HG02938 (cell line): Measurements from ENCODE around the gene LPCAT3.

Experiments used
- ATAC-seq: cut with Tn5 transposase; IDR thresholded peaks from one replicate; pipeline ENCODE4 v1.9.1; 2021; ENCODE audit warnings: mild to moderate bottlenecking, moderate library complexity; ENCODE audit not compliant: unreplicated experiment

The LPCAT3 gene

GRCh38 chr12:7001921-7002591 is 16.2 kb downstream of the LPCAT3 start:
- no peak for ATAC-seq

DNA sequence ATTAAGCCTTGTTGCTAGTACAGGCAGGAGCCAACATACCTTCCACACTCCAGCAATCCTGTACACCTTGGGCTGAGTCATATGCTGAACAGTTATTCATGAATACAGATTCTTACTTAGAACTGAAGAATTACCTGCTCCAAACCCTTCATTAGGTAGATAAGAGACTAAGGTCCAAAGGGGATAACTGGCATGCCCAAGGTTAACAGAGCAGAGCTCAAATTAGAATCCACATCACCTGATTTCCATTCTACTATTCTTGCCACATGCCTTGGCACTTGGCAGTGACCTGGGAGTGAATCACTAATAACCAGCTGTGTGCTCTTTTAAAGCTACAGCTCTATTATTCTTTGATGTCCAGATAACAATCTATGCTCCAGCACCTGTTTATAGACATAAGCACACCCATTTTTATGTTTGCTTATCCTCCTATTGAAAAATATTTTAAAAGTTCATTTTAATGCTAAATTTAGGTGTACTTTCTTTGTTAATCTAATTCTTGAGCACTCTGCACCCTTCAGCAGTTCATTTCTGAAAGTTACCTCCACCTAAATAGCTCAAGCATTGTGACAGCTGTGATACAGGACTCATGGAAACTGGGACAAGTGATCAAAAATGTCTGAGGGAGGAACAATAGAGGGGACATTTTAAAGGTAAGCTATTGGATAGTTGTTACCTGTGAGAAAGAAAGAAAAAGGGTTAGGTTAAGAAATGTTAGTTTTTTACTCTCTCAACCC is 19.4 kb downstream of the LPCAT3 start:
- ATAC-seq: no peak

DNA sequence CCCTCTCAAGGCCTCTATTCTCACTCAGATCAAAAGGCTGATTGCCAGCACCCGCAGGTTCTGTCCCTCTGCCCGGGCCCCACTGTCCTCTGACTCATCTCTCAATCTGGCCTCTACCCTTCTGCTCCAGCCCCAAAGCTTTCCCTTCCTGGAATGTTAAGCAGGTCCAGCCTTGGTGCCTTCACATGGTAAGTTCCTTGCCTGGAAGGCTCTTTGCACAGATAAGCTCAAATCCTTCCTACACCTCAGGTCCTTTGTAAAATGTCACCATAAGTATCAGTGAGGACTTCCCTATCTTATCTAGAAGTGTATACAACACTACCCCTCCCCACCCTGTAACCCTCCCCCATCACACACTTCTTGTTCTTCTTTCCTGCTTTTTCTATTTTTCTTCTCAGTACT is 22.2 kb downstream of the LPCAT3 start:
- no peak for ATAC-seq

GRCh38 chr12:6987956-6988553 is 30.2 kb downstream of the LPCAT3 start:
- ATAC-seq: no peak

DNA sequence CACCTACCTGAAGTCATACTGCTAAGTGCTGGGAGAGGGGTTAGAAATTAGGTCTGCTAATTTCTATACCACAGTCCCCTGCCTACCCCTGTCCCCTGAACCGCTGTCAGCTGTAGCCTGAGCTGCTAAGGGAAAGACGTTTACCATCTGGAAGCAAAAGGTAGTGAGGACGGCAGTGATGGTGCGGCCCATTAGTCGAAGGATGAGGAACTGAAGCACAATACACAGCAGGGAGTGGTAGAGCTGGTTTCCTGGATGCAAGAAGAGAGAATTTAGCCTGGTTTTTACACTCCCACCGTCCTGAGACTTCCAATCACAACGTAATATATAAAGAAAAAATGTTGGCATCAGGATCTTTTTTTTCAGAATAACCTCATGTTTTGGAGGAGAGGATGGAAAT is 35.7 kb downstream of the LPCAT3 start:
- ATAC-seq: no peak

- ATAC-seq: no peak
Observed at GRCh38 chr12:6981152-6982052, 36.9 kb downstream of the LPCAT3 start.

GRCh38 chr12:6980740-6981139 is 37.5 kb downstream of the LPCAT3 start:
- ATAC-seq: no peak

- ATAC-seq: no peak
Observed at GRCh38 chr12:6980075-6980474, 38.2 kb downstream of the LPCAT3 start.

DNA sequence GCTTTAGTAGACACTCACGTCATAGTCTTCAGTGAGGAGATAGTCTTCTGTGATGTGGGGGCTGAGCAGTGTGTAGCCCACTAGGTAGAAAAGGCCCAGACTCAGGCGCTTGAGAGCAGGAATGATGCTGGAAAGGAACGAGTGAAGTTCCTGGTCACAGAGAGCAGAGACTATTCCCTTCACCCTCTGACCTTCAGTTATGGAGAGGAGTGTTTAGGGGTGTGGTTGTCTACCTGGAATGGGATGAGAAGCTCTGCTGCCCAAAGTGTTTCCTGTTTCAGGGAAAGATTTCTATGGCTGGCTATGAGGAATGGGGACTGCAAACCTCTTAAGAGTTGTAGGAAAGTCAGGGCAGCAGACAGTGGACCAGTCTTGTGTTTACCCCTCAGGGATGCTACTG is 38.8 kb downstream of the LPCAT3 start:
- no peak for ATAC-seq

DNA sequence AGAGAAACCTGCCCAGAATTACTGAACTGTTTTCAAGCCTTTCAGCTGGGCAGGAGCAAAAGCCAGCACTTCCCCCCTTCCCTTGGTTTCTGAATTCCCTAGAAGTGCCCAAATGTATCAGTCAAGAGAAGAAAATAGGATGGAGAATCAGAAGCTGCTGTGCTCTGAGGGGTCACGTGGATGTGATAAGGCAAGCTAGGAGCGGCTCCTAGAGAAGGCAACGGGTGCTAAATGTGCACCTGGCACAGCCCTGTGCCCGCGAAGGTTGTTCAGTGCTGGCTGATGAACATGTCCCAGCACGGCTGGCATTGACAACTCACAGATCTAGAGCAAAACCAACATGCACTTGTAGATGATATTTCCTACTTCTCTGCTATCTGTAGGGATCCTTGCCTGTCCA is 39.3 kb downstream of the LPCAT3 start:
- ATAC-seq: no peak

- no peak for ATAC-seq
Observed at GRCh38 chr12:6978611-6979011, 39.7 kb downstream of the LPCAT3 start.

- no peak for ATAC-seq
Observed at GRCh38 chr12:6978188-6978587, 40.1 kb downstream of the LPCAT3 start.

- no peak for ATAC-seq
Observed at GRCh38 chr12:6977653-6978052, 40.6 kb downstream of the LPCAT3 start.

DNA sequence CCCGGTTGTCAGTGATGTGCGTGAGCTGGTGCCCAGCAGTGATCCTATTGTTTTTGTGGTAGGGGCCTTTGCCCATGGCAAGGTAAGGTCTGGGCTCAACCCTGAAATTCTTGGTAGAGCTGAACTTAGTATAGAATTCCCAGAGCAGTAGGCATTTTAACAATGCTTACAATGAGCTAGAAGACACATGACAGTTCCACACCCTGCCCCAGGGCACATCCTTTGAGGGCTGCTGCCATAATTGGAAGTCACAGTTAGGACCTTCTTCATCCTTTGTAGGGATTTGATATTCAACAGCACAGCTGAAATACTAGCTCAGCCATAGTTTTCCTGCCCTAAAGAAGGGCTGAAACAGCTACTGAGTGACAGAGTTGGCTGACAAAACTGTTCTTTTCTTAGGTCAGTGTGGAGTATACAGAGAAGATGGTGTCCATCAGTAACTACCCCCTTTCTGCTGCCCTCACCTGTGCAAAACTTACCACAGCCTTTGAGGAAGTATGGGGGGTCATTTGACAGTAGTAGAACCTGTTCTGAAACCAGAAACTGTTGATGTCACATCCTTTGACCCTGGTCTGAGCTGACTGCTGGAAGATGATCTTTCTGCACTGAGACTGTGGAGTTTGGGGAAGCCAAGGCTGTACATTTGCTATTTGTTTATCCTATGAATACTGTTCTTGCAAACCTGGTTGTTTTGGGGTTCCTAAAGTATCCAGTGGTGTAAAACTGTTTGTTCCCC is 42.8 kb downstream of the LPCAT3 start:
- no peak for ATAC-seq

DNA sequence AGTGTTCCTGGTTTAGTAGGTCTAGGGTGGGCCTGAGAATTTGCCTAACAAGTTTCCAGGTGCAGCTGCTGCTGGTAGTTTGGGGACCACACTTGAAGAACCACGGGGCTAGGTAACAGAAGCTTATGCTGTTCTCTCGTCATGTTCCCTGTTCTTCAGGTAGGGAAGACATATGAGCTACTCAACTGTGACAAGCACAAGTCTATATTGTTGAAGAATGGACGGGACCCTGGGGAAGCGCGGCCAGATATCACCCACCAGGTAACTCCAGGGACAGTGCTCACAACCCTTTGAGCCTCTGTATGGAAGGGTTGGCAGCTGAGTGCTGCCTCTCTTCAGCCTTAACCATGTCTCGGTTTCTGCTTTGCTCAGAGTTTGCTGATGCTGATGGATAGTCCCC is 44.1 kb downstream of the LPCAT3 start:
- no peak for ATAC-seq

GRCh38 chr12:6970096-6970527 is 48.2 kb downstream of the LPCAT3 start:
- peak; percentile 16 for ATAC-seq

- no peak for ATAC-seq
Observed at GRCh38 chr12:6968426-6968825, 49.9 kb downstream of the LPCAT3 start.

DNA sequence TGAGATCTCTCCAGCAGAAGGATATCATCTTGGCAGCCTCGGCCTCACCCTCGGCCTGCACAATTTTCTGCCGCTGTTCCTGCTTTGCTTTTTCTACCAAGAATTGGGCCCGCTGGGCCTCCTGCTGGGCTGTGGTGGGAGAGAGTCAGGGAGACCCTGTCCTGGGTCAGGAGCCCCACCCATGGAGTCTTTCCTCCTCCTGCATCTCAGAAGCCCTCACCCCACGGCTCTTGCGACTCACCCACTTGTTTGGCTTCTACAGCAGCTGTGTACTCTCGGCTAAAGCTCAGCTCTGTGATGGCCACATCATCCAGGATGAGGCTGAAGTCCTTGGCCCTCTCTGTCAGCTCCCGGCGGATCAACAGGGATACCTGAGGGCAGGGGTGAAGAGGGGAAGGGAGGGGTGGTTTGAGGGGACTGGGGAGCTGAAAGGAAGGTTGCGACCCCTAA is 50.6 kb downstream of the LPCAT3 start:
- ATAC-seq: no peak

GRCh38 chr12:6966351-6966750 is 51.9 kb downstream of the LPCAT3 start:
- no peak for ATAC-seq

DNA sequence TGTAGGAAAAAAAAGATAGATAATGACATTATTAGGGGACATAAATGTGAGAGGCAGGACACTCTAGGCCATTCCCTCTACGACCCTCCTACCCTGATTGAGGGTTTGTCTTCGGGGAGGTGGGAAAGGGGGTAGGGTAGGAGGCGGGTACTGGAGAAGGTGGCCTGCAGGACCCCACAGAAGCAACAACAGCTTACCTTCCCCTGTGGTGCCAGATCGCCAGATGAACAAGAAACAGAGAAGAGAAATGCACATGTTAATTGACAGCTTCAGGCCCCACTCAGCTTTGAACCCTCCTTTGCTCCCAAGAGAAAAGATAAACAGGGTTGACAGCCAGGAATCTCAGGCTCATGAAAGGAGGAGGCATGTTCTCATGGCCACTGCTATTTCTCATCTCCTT is 52.6 kb downstream of the LPCAT3 start:
- ATAC-seq: no peak
